Measurements from ENCODE around the gene RING1. TPM values are rescaled to one million over a fixed set of nuclear protein-coding genes. Genes with fewer than 3 reads are reported as not detected.

Gene RING1
- total and polyA plus RNA-seq, 2 experiments from 2014 or later, result 6.4 to 16.0 TPM

DNA sequence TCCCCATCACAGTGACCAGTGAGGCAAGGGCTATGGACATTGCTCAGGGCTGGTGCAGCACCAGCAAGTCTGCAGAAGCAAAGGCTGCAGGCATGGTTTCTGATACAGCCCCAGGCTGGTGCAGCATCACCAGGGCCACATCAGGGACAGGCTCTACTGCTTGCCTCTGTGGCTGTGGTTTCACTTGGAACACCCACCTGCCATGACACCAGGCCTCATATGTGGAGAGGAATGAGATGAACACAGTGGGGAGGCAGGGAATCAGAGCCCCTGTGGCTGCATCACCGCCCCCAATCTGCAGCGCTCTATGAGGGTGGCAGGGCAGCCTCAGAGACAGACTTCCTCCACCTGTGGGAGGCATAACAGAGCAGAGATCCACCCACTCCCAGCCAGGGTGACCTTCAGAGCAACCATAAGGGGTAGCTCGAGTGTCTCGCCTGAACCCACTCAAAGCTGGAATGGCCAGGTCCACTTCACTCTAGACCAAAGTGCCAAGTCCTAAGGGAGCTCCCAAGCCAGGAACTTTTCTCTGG is 7.9 kb downstream of the RING1 start:
- Histone ChIP-seq H3K79me2 (replicated peaks; ENCODE audit: insufficient read depth) (no peaks in the 10 kb centered on the region), H4K20me1 (replicated peaks; ENCODE audit: insufficient read depth) (peaks cover 10% of the 10 kb centered on the region), H3K27ac (ENCODE audit: low read depth) (no peak overlapping the region), H3K4me3 (no peak overlapping the region), H3K4me2 (no peak overlapping the region), H2AFZ (no peak overlapping the region), H3K4me1 (ENCODE audit: insufficient read depth) (peaks cover 32% of the 10 kb centered on the region), H3K9me2 (ENCODE audit: insufficient read depth) (no peaks in the 10 kb centered on the region), H3K27me3 (ENCODE audit: insufficient read depth) (peaks cover 99% of the 10 kb centered on the region), H3F3A (replicated peaks; ENCODE audit: low read depth) (peaks cover 7% of the 10 kb centered on the region; the same call in 1 of the 2 replicates), H3K36me3 (ENCODE audit: insufficient read depth) (no peaks in the 10 kb centered on the region)
- Mint-ChIP-seq H3K9me3 (peaks cover 3% of the 10 kb centered on the region; the same call in 1 of the 3 replicates), H3K4me3 (no peak overlapping the region), H3K36me3 (ENCODE audit: low read depth) (no peaks in the 10 kb centered on the region; the same call in 1 of the 3 replicates), H3K4me1 (peaks cover 31% of the 10 kb centered on the region), H3K27ac (no peak overlapping the region), H3K27me3 (ENCODE audit: insufficient read depth, low read depth, poor library complexity) (peaks cover 78% of the 10 kb centered on the region)
- DNase-seq (ENCODE audit: low spot score) (no peak), ATAC-seq (no peak)
- TF ChIP-seq ZNF114 (CRISPR knock-in tag; IDR thresholded peaks at IDR 0.05) (no peak), CREB1 (CRISPR knock-in tag; IDR thresholded peaks at IDR 0.05; ENCODE audit: low read depth) (no peak), STAT1 (IDR thresholded peaks at IDR 0.05; ENCODE audit: unreplicated experiment) (no peak)
- TF ChIP-seq, protein P1, sequence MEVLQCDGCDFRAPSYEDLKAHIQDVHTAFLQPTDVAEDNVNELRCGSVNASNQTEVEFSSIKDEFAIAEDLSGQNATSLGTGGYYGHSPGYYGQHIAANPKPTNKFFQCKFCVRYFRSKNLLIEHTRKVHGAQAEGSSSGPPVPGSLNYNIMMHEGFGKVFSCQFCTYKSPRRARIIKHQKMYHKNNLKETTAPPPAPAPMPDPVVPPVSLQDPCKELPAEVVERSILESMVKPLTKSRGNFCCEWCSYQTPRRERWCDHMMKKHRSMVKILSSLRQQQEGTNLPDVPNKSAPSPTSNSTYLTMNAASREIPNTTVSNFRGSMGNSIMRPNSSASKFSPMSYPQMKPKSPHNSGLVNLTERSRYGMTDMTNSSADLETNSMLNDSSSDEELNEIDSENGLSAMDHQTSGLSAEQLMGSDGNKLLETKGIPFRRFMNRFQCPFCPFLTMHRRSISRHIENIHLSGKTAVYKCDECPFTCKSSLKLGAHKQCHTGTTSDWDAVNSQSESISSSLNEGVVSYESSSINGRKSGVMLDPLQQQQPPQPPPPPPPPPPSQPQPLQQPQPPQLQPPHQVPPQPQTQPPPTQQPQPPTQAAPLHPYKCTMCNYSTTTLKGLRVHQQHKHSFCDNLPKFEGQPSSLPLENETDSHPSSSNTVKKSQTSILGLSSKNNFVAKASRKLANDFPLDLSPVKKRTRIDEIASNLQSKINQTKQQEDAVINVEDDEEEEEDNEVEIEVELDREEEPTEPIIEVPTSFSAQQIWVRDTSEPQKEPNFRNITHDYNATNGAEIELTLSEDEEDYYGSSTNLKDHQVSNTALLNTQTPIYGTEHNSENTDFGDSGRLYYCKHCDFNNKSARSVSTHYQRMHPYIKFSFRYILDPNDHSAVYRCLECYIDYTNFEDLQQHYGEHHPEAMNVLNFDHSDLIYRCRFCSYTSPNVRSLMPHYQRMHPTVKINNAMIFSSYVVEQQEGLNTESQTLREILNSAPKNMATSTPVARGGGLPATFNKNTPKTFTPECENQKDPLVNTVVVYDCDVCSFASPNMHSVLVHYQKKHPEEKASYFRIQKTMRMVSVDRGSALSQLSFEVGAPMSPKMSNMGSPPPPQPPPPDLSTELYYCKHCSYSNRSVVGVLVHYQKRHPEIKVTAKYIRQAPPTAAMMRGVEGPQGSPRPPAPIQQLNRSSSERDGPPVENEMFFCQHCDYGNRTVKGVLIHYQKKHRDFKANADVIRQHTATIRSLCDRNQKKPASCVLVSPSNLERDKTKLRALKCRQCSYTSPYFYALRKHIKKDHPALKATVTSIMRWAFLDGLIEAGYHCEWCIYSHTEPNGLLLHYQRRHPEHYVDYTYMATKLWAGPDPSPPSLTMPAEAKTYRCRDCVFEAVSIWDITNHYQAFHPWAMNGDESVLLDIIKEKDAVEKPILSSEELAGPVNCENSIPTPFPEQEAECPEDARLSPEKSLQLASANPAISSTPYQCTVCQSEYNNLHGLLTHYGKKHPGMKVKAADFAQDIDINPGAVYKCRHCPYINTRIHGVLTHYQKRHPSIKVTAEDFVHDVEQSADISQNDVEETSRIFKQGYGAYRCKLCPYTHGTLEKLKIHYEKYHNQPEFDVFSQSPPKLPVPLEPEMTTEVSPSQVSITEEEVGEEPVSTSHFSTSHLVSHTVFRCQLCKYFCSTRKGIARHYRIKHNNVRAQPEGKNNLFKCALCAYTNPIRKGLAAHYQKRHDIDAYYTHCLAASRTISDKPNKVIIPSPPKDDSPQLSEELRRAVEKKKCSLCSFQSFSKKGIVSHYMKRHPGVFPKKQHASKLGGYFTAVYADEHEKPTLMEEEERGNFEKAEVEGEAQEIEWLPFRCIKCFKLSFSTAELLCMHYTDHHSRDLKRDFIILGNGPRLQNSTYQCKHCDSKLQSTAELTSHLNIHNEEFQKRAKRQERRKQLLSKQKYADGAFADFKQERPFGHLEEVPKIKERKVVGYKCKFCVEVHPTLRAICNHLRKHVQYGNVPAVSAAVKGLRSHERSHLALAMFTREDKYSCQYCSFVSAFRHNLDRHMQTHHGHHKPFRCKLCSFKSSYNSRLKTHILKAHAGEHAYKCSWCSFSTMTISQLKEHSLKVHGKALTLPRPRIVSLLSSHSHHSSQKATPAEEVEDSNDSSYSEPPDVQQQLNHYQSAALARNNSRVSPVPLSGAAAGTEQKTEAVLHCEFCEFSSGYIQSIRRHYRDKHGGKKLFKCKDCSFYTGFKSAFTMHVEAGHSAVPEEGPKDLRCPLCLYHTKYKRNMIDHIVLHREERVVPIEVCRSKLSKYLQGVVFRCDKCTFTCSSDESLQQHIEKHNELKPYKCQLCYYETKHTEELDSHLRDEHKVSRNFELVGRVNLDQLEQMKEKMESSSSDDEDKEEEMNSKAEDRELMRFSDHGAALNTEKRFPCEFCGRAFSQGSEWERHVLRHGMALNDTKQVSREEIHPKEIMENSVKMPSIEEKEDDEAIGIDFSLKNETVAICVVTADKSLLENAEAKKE (CRISPR knock-in tag; IDR thresholded peaks at IDR 0.05), result no peak

DNA sequence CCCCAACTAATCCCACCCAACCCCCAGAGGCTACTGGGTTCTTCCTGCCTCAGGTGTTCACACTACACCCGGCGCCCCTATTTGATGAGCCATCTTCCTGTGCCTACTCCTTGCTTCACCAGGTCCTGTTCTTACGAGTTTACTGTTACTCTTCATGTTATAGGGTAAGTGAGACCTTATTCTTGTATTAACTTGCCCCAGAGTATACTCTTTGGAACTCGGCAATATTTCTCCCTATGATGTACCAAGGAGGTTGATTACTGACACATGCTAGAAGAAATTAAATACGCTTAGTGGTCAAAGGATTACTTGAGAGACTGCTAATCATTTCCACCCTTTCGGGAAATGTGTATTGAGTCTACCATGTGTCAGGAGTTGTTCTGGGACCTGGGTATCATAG is 8.9 kb downstream of the RING1 start:
- no peaks in the 10 kb centered on the region for H3K36me3 ChIP-seq (ENCODE audit: insufficient read depth)
- H3K27ac ChIP-seq (ENCODE audit: low read depth), result no peak overlapping the region
- peaks cover 4% of the 10 kb centered on the region; the same call in 1 of the 2 replicates for H3F3A ChIP-seq (replicated peaks; ENCODE audit: low read depth)
- H3K36me3 Mint-ChIP-seq (ENCODE audit: low read depth), result no peaks in the 10 kb centered on the region; the same call in 2 of the 3 replicates
- peaks cover 23% of the 10 kb centered on the region for H3K4me1 Mint-ChIP-seq
- peaks cover 3% of the 10 kb centered on the region; the same call in 1 of the 3 replicates for H3K9me3 Mint-ChIP-seq
- no peaks in the 10 kb centered on the region for H3K9me2 ChIP-seq (ENCODE audit: insufficient read depth)
- H3K4me3 ChIP-seq, result no peak overlapping the region
- ATAC-seq, result no peak
- DNase-seq (ENCODE audit: low spot score), result no peak
- peaks cover 70% of the 10 kb centered on the region for H3K27me3 Mint-ChIP-seq (ENCODE audit: insufficient read depth, low read depth, poor library complexity)
- H3K79me2 ChIP-seq (replicated peaks; ENCODE audit: insufficient read depth), result no peaks in the 10 kb centered on the region
- TF ChIP-seq NANOG (IDR thresholded peaks at IDR 0.05; ENCODE audit: borderline replicate concordance), result no peak
- H4K20me1 ChIP-seq (replicated peaks; ENCODE audit: insufficient read depth), result peaks cover 8% of the 10 kb centered on the region
- no peak overlapping the region for H3K27ac Mint-ChIP-seq
- H2AFZ ChIP-seq, result no peak overlapping the region
- H3K4me2 ChIP-seq, result no peak overlapping the region
- peaks cover 93% of the 10 kb centered on the region for H3K27me3 ChIP-seq (ENCODE audit: insufficient read depth)
- peaks cover 21% of the 10 kb centered on the region for H3K4me1 ChIP-seq (ENCODE audit: insufficient read depth)
- no peak overlapping the region for H3K4me3 Mint-ChIP-seq

Data from GM23338 (cell line).